ENCODE measurements around the gene ALK.

Gene ALK

GRCh38 chr2:29455200-29455860, 466.1 kb downstream of the ALK start:
- DNase-seq (ENCODE audit: low read depth in 2 of 2): no peak

GRCh38 chr2:29452036-29452435, 469.4 kb downstream of the ALK start:
- DNase-seq (ENCODE audit: low read depth in 2 of 2): no peak

DNA sequence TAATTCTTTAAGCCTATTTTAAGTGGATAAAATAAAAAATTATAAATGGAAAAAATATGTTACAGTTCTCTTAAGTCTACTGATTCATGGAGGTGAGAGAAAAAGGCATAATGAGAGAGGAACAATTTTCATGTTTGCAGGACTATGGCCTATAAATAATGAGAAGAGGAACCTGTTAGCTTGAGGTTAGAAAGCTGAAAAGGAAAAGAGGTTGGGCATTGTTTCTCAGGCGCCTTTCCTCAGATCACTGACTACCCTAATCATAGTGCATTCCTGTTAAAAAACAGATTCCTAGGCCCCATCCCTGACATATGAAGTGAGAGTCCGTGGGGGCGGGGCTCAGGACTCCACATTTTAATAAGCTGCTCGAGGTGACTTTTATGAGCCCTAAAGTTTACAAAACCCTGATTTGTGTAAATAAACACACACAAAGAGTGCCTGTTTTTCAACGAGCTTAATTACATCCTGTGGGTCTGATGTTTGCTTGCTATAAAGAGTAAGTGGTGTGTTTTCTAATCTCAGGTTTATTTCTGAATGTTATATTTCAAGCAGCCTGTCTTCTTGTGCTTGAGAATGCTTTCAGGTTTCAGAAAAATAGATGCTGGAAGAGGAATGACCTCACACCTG, 470.7 kb downstream of the ALK start:
- no peak for DNase-seq (ENCODE audit: low read depth in 2 of 2)

- no peak for DNase-seq (ENCODE audit: low read depth in 2 of 2)
Measured at GRCh38 chr2:29449499-29449898, 471.9 kb downstream of the ALK start.

- DNase-seq (ENCODE audit: low read depth in 2 of 2): no peak
Measured at GRCh38 chr2:29448096-29448688, 473.2 kb downstream of the ALK start.

GRCh38 chr2:29447513-29447912, 473.9 kb downstream of the ALK start:
- DNase-seq (ENCODE audit: low read depth in 2 of 2): no peak

DNA sequence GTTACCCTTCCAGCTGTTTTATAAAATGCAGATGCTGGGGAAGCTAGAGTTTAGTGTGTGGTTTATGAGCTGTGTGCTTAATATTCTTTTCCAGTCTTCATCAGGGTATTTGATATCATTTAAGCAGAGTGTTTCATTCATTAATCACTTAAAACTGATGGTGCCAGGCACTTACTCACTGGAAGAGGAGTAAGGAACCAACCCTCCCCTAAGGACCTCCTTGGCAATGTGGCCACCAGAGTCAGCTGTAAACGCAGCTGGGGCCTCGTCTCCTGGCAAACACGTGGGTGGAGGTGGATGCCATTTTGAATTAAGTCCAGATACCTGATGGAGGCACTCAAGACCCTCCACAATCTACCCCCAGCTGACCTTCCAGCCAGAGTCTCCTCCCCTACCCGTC, 474.5 kb downstream of the ALK start:
- DNase-seq (ENCODE audit: low read depth in 2 of 2): no peak

DNA sequence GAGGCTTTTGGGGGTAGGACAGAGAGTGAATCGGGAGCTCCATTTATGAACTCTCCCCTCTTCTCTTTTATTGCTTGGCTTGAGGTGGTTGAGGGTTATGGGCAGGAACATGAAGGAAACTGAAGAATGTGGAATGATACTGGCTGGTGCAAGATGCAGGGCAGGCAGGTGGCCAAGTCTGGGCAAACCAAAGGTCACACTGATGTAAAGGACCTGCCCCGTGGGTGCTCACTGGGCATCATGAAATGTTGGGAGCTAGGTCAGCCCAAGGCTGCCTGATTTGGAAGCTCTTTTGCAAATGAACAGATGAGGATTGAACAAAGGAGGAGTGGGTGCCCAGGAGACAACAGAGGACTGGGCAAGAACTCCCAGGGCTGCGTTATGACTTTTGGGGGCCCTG, 477.2 kb downstream of the ALK start:
- no peak for DNase-seq (ENCODE audit: low read depth in 2 of 2)

DNA sequence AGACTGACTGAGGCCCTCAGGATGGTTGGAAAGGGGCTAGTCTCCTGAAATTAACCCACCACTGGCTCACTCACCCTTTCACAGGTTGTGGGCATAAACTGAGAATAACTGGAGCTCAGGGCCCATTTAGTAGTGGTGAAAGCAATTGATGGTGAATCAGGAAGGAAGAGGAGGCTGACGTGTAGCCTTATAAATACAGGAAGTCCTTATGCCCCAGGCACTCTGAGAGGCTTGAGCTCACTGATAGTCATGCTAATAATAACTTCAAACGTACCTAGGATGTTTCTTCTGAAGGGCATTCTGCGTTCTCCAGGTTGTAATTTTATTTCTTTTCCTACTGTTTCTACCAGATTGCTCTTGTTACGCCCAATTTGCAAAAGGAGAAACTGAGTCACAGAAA, 477.8 kb downstream of the ALK start:
- DNase-seq (ENCODE audit: low read depth in 2 of 2): no peak

GRCh38 chr2:29443151-29443550, 478.2 kb downstream of the ALK start:
- DNase-seq (ENCODE audit: low read depth in 2 of 2): no peak

DNA sequence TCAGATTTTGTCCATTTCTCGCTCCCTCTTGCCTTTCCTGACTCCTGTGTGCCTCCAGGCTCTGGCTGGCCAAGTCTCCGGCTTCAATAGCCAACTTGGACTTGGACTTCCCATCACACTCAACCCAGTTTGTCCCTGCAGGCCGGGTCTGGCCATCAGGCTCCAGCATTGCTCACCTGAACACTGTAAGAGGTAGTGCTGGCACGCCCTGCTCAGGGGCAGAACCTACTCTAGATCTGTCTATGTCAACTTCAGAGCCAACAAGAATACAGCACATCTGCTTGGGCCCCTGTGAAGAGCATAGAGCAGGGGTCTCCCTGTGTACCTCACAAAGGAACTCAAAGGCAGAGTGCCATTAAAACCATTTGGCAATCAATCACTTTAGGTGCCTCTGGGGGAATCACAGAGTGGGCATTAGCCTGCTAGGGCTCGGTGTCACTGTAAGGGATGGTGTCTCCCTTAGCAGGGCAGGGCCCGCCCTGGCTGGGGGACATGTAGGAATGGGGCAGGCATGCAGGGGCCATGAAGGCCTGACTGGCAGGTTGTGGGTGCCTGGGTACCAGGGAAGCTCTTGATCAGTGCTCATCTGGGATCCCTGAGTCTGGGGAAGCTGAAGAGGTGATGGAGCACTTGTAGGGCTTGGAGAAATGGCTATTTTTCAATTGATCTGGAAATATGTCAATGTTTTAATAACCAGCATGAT, 480.3 kb downstream of the ALK start:
- no peak for DNase-seq (ENCODE audit: low read depth in 2 of 2)

GRCh38 chr2:29433920-29434319, 487.5 kb downstream of the ALK start:
- no peak for DNase-seq (ENCODE audit: low read depth in 2 of 2)

DNA sequence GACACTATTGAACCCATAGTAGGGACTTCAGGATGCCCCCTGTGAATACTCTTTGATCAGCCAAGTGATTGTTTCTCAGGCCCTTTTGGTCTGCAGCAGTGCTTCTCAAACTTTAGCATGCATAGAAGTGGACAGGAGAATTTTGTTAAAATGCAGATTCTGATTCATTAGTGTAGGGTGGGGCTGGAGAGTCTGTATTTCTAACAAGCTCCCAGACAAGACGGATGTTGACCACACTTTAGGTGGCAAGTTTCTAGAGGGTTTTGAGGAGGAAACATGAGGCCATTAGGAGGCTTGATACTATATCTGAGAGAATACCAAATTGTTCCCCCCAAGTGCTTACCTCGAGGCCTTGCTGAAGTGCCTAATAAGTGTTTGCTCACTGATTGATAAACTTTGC, 488.3 kb downstream of the ALK start:
- no peak for DNase-seq (ENCODE audit: low read depth in 2 of 2)

- DNase-seq (ENCODE audit: low read depth in 2 of 2): no peak
Measured at GRCh38 chr2:29431485-29431884, 489.9 kb downstream of the ALK start.

GRCh38 chr2:29430382-29431112, 490.8 kb downstream of the ALK start:
- no peak for DNase-seq (ENCODE audit: low read depth in 2 of 2)

DNA sequence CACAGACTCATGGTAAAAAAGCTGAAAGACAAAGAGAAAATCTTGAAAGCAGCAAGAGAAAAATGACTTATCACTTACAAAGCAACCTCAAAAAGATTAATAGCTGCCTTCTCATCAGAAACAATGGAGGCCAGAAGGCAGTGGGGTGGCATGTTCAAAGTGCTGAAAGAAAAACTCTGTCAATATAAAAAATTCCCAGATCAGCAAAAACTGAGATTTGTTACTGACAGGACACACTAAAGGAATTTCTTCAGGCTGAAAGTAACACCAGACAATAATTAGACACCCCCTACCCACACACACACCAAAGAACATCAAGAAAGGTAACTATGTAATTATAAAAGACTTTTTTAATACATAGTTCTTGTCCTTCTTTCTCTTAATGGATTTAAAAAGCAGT, 495.0 kb downstream of the ALK start:
- DNase-seq (ENCODE audit: low read depth in 2 of 2): no peak

- DNase-seq (ENCODE audit: low read depth in 2 of 2): no peak
Measured at GRCh38 chr2:29425866-29426265, 495.5 kb downstream of the ALK start.

- no peak for DNase-seq (ENCODE audit: low read depth in 2 of 2)
Measured at GRCh38 chr2:29423061-29423666, 498.2 kb downstream of the ALK start.

- DNase-seq (ENCODE audit: low read depth in 2 of 2): no peak
Measured at GRCh38 chr2:29420999-29421782, 500.2 kb downstream of the ALK start.

- no peak for DNase-seq (ENCODE audit: low read depth in 2 of 2)
Measured at GRCh38 chr2:29420464-29420863, 500.9 kb downstream of the ALK start.

DNA sequence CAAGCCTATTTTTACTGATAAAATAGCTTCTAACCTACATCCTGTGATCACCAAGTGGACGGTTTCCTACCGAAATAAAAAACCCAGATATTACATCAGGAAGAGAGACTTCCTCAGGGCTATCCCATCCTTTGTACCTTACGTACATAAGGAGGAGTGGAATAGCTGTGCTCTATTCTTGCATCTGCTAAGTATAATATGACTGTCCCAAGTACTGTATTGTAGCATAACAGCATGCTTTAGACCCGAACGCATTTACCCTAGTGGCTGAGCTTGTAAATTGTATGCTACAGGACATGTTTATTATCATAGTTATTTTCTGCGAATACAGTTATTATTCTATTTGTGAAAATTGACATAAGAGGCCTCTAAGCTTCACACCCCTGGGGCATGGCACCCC, 503.8 kb downstream of the ALK start:
- DNase-seq (ENCODE audit: low read depth in 2 of 2): no peak
